ENCODE measurements around the gene ARHGAP8.

Gene ARHGAP8

DNA sequence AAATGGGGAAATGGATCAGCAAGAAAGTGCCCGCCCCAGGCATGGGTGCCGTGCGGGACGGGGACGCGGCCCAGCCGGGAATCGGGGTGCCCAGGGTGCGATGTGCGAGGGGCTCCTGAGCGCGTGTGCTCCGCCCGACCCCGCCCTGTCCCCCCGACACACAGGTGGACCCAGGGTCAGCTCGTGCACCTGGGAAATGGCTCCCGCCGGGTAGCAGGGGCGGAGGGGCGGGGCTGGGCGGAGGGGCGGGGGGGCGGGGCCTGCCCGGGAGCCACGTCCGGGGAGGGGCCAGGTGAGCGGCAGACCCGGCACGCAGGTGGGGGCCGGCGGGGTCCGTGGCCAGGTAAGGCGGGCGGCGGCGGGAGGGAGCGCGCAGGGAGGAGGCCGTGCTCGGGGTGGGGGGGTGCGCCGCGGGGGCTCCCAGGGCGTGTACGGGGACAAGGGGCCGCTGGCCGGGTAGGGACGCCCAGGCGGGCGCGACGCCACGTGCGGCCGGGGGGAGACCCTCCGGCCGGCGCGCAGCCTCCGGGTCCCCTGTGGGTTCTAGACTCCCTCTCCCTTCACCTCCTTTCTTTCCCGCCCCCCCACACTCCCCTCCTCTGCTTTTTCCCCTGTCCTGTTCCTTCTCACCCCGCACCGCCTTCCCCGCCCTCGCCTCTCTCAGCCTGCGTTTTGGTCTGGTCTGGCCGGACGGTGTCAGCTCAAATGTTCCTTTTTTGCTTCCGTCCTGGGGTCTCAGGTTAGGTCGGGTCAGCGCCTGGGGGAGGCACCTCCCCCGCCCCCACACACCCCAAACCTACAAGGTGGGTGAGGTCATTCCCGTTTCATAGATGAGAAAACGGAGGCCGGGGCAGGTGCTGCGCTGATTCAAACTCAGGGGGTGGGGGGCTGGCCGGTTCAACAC, at the start of gene ARHGAP8:
Gene ARHGAP8 (plus strand): TSS at position 291 of the 904 bp plus-strand sequence. CDS start 33,953 bp downstream, outside the sequence.
- no peak for DNase-seq

DNA sequence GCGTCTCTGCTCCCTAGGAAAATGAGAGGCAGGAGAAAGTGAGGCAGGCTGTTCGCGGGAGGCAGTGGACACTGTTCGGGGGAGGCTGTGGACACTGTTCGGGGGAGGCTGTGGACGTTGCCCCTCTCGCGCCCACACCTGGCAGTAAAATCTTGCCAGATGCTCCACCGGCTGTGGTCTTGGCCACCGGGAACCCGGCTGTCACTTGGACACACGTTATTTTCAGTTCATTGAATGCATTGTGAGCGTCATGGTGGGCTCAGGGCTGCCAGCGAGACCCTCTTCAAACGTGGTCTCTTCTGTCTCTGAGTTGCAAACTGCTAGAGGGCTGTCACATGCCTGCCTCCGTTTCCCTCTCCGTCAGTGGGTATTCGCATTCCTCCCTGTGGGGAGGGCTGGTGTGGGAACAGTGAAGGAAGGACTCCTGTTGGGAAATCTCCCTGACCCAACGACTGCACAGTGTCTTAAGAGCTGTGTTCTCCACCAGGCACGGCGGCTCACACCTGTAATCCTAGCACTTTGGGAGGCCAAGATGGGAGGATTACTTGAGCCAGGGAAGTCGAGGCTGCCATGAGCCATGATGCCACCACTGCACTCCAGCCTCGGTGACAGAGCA, 49.0 kb upstream of the ARHGAP8 start:
- no peak for DNase-seq

DNA sequence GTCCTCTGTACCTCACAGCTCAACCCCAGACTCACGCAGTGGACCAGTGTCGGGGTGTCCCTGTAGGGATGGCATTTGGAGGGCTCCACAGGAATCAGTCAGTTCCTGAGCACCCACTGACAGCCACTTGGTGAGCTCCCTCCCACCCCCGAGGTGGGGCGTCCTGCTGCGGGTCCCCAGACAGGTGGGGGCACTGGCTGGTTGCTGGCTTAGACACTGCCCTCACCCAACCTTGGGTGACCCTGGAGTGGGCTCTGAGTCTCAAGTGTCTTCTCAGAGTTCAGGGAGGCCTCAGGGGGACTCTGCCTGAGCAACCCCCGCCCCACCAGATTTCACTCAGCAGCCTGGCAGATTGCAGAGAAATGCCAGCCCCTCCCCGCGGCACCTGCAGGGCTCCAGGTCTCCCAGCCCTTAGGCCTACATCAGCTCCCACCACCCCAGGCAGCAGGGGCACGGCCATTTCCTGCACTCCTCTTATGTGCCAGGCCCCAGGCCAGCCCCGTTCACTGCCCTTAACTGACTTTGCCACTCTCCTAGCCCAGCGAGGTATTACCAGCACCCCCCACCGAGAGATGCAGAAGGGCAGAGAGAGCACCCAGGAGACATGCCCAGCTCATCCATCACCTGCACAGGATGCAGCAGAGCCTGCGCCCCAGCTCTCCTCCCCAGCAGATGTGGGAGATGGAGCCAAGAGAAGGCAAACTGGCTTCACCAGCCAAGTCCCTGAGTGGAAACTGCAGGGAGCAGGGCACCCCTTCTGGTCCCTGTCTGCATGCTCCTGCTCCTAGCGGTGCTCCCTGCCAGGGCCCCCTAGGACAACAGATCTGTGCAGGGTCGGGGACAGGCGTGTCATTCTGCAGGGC, 48.0 kb upstream of the ARHGAP8 start:
- DNase-seq, result no peak

DNA sequence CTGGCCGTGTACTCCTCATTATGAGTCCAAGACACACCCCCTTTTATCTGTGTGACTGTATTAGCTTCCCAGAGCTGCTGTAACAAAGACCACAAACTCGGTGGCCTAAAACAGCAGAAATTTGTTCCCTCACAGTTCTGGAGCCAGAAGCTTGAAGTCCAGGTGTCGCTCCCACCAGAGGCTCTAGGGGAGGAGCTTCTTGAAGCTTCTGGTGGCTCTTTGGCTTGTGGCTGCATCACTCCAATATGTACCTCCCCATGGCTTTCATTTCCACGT, 47.4 kb upstream of the ARHGAP8 start:
- no peak for DNase-seq

DNA sequence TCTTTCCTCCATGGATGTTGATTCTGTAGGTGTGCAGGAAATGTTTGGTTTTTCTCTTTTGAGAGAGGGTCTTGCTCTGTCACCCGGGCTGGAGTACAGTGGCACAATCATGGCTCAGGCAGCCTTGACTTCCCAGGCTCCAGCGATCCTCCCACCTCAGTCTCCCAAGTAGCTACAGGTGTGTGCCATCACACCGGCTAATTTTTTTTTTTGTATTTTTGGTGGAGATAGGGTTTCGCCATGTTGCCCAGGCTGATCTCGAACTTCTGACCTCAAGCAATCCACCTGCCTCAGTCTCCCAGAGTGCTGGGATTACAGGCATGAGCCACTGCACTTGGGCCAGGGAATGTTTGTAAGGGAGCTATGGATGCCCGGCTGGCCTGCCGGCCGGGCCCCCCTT, 45.9 kb upstream of the ARHGAP8 start:
- DNase-seq, result no peak

DNA sequence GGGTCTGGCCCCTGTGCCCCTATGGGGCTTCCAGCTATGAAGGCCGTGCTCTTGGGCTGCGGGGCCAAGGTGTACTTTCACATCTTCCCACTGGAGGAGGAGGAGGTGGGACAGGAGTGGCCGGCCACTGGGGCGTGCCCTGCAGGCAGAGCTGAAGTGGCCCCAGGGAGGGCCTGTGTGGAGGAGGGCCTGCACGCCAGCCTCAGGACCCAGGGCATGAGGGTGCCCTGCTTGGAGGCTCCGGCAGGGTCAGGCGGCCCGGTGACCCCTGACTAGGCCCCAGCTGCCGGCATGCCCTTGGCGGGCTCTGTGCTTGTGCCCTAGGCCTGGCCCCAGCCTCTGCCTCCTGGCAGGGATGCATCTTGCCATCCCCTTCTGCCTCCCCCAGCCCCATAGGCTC, 45.2 kb upstream of the ARHGAP8 start:
- no peak for DNase-seq

DNA sequence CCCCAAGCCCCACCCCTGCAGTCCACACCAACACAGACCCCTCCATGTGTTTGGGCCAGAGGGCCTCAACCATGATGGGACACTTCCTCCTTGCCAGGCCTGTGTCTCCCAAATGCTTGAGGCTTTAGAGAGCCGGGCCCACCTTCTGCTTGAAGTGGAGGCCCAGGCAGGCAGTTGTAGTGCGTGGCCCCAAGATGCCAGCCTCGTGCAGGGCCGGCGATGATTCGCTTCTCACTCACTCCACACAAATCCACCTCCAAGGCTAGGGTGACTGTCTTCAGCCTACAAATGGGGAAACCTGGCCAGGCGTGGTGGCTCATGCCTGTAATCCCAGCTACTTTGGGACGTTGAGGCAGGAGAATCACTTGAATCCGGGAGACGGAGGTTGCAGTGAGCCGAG, 44.6 kb upstream of the ARHGAP8 start:
- no peak for DNase-seq

DNA sequence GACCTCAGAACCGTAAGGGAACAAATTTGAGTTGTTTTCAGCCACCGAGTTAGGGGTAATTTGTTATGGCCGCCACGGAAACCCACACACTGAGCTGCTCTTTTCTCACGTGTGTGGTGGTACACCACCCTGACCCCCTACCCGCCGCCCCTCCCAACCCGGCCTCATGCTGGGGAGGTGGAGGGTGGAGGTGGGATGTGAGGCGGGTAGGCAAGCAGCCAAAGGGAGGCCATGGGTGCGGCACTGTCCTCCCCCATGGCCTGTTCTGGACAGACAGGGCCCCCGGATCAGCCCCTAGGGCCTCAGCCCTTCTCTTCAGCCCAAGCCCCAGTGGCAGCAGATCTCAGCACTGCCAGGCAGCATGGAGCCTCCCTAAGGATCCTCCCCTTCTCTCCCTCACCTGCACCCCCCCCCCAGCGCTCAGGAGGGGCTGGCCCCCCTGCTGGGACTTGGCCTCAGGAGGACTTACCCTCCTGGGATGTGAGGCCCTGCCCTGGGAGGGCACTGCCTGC, 42.4 kb upstream of the ARHGAP8 start:
- no peak for DNase-seq

DNA sequence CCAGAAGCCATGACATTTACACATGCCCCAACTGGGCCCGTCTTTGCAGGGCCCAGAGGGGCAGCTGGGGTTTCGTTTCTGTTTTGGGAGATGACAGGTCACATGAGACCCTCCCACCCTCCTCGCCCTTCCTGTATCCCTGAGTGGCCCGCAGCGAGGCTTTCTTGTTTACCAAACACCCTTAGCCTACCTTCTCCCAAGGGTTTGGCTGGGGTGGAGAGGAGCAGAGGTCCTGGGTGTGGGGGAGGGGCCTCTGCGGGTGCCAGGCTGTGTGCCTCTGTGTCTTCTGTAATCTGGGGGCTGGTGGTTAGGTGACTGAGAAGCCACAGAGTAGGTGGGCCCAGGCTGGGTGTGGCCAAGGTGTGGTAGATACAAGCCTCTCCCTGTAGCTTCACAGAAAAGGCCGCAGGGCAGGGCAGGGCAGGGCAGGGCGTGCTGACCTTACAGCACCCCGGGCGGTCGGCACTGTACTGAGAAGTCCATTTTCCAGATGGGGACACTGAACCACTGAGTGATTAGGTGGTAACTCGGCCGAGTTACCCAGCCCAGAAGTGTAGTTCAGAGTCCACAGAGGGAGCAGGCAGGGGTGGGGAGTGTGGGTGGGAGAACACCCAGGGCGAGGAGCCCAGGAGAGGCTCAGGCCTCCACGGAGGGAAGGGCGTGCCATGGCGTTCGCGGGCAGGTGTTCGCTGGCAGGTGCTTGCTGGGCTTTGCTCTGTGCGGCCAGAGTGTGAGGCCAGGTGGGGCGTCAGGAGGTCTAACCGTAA, 41.7 kb upstream of the ARHGAP8 start:
- no peak for DNase-seq

DNA sequence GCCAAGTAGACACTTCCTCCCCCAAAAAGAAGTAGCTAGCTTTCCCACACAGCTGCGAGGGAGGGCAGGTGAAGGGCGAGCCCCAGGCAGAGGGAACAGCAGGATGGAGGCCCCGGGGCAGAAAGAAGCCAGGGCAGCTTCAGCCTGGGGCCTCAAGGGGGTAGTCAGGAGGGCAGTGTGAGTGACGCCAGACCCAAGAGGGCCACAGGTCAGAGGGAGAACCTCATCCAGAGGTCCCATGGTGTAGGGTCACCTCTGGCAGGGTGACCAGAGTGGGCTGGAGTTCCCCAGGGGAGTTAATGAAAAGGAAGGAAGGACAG, 41.2 kb upstream of the ARHGAP8 start:
- no peak for DNase-seq

DNA sequence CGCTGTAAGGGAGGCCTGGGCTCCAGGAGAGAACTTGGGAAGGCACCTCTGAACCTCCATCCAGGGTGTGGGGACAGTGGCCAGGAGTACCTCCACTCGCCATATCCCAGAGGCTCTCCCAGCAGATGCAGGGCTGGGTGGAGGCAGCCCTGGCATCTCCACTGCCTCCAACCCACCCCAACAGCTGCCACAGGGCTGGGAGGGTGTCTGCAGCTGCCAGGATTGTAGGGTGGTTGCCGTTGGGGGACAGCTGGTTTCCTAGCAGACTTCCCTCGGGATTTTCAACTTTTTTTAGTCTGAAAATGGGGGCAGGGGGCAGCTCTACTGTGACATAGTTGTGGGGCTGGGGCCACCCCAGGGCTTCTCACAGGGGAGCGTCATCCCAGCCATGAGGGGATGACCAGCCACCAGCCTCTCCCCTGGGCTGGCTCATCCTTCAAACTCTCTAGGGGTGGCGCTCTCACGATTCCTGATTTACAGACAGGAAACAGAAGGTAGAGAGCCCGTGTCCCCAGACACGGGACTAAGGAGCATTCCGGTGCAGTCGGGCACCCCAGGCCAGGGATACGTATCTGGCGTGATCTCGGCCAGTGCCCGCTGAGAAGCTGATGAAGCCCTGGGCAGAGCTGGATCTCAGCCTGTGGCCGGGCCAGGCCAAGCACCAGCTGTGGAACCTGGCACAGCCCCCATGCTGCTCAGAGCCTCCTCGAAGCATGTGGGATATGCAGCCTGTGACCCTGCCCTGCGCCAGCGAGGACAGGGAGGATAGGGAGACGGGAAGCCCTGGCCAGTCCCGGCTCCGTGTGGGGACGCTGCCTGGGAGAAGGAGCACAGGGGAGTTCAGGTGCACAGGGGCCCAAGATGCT, 40.5 kb upstream of the ARHGAP8 start:
- no peak for DNase-seq

DNA sequence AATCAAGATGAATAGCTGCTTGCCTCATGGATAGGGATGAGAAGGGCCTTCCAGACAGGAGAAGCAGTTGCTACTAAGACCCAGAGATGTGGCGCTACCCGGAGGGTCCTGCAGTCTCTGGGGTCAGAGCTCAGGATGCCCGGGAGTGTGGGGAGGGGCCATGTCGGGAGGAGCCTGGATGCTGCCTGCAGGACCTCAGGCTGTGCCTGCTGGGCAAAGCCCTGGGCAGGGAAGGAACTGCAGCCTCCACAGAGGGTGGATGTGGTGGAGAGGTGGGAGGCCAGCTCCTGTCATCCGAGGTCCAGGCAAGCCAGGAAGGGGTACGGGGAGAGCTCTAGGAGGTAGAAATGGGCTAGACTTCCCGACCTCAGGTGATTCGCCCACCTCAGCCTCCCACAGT, 39.4 kb upstream of the ARHGAP8 start:
- DNase-seq, result no peak

DNA sequence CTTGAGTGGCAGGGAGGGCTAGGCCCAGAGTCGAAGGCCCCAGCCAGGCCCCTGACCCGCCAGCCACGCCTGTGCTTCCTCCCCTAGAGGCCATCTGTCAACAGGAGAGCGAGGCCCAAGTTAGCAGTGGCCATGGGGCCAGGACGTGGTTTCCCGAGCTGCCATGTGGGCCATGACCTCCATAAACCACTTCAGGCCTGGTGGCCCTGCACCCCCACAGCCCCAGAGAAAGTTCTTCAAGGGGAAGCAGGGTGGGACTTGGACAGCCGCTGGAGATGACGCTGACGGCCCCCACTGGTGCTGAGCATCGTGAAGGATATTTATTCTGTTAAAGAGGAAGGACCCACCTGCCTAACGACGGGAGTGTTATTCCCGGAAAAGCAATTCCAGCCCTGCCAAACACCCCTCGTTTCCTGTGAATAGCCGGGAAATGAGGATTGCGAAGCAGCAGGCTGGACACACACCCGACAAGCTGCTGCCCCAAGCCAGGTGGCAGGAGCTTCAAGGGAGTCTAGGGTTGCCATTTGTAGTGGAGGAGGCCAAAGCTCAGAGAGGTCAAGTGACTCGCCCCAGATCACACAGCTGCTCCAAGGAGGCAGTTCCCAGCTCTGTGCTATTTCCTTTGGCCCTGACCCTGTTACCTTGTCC, 37.5 kb upstream of the ARHGAP8 start:
- no peak for DNase-seq

DNA sequence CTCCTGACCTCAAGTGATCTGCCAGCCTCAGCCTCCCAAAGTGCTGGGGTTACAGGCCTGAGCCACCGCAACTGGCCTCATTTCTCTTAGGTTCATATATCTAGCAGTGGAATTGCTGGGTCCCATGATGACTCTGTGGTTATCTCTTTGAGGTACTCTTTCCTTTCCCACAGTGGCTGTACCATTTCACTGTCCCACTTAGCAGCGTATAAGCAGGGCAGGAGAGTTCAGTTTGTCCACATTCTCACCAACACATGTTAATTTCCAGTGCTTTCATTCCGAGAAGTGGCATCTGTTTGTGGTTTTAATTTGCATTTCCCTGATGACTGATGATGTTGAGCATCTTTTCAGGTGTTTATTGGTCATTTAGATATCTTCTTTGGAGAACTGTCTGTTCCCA, 34.0 kb upstream of the ARHGAP8 start:
- DNase-seq, result no peak

DNA sequence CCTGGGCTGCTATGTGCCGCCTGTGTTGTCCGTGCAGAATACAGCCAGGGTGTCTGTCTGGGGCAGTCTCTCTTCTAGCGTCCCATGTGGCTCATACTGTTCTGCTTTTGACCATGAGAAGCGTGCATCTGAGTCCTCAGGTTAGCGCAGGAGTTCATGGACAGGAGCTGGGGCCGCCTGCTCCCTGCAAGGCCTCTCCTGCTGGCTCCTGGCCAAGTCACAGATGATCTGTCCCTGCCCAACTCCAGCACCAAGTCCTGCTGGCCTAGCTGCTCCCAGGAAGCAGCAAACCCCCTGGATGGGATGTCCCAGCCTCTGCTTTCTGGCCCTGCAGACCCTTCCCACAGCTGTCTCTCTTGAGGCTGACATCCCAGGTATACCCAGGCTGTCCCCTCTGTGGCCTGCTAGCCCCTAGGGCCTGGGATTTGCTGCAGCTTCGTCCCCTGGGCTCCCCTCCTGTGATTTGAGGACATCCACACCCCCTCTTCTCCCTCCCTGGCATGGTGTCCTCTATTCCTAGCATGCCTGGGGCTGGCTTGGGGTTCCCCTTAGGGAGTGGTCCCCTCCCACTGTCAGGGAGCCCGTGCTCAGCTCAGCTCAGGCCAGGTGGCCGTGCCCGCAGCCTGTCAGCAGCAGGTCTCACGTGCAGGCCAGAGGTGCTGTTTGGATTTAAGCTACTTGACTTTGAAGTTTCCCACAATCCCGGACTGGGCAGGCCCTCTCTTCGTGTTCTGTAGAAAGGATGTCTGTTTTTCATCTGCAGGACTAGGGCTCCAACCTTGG, 32.6 kb upstream of the ARHGAP8 start:
- DNase-seq, result no peak

DNA sequence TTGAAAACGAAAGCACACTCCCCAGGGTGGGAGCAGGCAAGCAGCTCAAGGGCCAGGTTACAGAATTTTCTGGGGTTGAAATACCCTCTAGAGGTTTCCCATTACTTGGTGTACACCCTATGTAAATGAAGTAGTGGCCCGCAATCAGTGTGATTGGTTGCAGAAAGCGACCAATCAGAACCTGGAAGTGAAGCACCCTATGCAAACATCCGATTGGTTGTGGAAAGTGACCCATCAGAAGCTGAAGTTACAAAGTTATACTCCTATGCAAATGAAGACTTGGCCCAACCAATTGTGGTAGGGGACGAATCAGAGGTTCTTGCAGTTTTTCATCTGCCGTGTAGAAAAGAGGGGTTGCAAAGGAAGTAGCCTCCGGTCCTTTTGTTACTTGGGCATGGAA, 31.2 kb upstream of the ARHGAP8 start:
- no peak for DNase-seq

DNA sequence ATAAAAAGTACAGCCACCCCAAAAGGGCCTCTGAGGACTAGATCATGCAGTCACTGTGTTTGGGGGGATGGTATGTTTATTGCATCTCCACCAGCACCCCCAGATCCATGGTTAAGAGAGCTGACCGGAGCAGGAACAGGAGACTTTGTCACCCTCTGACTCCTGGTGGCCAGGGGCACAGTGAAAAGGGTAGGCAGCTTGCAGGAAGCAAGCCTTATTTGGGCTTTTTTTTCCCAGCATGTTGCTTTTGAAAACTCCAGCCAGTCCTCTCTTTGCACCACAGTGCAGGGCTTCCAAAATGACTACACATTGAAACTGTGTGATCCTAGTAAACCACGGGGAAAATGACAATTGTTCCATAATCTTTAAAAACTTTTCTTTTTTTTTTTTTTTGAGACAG, 29.8 kb upstream of the ARHGAP8 start:
- no peak for DNase-seq

DNA sequence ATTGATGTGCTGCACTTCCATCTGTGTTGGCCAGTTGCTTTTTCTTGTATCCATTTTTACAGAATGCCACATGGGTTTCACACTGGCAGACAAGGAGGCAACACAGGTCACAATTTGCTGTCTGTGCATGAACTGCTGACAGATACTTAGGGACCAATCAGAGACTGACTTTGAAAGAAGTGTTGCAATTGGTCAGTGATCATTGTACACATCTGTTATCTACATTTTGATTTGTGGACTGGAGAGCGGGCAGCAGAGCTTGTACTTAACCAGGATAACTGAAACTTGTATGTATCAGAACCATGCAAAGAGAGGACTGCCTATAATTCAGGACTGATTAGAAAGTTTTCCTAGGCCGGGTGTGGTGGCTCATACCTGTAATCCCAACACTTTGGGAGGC, 28.6 kb upstream of the ARHGAP8 start:
- DNase-seq, result no peak

DNA sequence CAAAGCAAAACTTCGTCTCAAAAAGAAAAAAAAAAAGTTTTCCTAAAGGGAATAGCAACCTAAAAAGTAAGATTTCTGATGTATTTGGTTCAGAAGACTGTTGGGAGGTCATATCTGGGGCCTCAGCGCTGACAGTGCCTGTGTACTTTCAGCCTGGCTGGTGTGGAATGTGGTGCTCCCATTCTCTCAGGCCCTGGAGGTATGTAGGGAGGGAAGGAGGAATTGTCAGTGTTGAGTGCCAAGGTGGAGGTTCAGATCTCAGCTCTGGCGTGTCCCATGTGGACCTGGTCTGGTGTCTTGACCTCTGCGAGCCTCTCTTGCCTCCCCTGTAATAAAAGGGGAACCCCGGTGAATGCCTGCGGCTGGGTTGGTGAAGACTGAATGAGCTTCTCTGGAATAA, 28.0 kb upstream of the ARHGAP8 start:
- no peak for DNase-seq

DNA sequence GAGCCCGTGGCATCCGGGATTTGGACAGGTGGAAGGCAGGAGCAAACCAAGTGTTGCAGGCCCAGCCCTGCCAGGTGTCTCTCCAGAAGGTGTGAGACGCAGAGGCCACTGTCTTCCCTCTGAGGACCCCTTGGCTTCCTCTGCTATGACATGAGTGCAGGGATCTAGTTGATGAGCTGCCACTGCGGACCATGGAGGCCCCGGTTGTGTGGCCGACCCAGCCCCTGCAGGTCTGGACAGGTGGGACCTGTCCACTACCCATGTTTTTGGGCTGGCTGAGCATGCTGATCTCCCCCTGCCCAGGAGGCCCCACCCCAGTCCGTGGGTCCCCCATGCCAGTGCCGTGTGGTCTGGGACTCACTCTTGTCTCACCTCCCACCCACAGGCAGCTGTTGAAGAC, 27.5 kb upstream of the ARHGAP8 start:
- no peak for DNase-seq

DNA sequence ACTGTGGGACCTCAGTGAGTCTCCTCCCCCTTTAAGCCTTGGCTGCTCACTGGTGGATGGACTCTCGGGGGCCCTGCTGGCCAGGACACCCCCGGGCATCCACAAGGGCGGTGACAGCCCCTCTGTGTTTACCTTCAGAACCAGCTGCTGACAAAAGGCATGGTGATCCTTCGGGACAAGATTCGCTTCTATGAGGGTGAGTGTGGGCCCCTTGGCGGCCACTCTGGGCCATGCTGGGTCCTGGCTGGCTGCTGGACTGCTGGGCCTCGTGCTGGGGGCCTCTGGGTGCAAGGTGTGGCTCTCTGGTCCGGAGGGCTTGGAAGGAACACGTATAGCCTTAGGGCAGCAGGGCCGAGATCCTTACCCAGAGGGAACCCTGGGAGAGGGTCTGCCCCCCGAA, 25.9 kb upstream of the ARHGAP8 start:
- DNase-seq, result no peak

Data from activated T-cell treated with anti-CD3 and anti-CD28 coated beads for 4 hours (primary cell).